ENCODE measurements around the gene MGRN1. TPM values are rescaled to one million over a fixed set of nuclear protein-coding genes. Genes with fewer than 3 reads are reported as not detected.
"Not testable (repeated sequence)": the region's sequence is repeated elsewhere in the genome, so short reads cannot be mapped to it uniquely, and the experiment has no call there.

MGRN1 gene
- polyA plus RNA-seq, 4 donors = 21.1 to 52.1 (median 25.6) TPM

DNA sequence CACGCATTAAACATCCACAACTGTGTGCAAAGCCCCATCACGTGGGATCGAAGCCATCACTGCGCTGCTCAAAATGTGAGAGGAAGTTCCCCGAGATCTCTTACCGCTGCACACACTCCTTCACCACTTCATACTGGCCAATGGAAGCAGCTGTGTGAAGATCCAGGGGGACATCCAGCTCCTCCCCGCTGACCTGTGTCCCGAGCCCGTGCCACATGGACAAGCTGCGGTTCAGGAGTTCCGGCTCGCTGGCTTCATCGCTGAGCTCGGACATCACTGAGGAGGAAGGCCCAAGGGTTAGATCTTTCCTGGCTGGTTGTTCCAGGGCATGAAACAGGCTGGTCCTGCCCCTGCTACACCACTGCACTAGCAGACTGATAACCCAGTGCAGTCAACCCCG is 105.2 kb downstream of the MGRN1 start:
- H3K36me3 ChIP-seq (ENCODE audit: control insufficient read depth in 3 of 3, insufficient read depth in 2 of 3, low read depth in 1 of 3, low read length in 3 of 3) = peaks cover 0 to 42% (median 3%) of the 10 kb centered on the region in 3 donors
- no peak overlapping the region for H3K27ac ChIP-seq (ENCODE audit: low read depth in 1 of 3, low read length in 2 of 3)
- no peak overlapping the region for H3K4me3 ChIP-seq (ENCODE audit: low read depth in 1 of 3, low read length in 3 of 3)
- DNase-seq = no peak
- 93 to 96% (median 95%) methylated on average over 15 of the region's 15 CpGs for WGBS, 3 donors
- no peaks in the 10 kb centered on the region for H3K9me3 ChIP-seq (ENCODE audit: control insufficient read depth in 2 of 2, insufficient read depth in 1 of 2, low read depth in 1 of 2, low read length in 1 of 2)
- H3K4me1 ChIP-seq (ENCODE audit: control insufficient read depth in 3 of 3, insufficient read depth in 2 of 3, low read depth in 1 of 3, low read length in 2 of 3) = peaks cover 0 to under 1% (median 0%) of the 10 kb centered on the region in 3 donors
- no peaks in the 10 kb centered on the region for H3K27me3 ChIP-seq (ENCODE audit: control insufficient read depth in 3 of 3, insufficient read depth in 3 of 3, low read length in 3 of 3)
- no peak for FAIRE-seq

DNA sequence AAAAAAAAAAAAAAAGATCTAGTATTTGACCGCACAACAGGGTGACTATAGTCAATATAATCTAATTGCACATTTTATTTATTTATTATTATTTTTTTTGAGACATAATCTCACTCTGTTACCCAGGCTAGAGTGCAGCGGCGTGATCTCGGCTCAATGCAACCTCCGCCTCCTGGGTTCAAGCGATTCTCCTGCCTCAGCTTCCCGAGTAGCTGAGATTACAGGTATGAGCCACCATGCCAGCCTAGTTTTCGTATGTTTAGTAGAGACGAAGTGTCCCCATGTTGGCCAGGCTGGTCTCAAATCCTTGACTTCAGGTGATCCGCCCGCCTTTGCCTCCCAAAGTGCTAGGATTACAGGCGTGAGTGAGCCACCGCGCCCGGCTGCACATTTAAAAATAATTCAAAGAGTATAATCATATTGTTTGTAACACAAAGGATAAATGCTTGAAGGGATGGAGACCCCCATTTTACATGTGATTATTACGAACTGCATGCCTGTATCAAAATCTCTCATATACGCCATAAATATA is 108.7 kb downstream of the MGRN1 start:
- 30 to 40% (median 31%) methylated on average over 17 of the region's 17 CpGs for WGBS, 3 donors
- peaks cover 0 to 21% (median 2%) of the 10 kb centered on the region in 3 donors for H3K36me3 ChIP-seq (ENCODE audit: control insufficient read depth in 3 of 3, insufficient read depth in 2 of 3, low read depth in 1 of 3, low read length in 3 of 3)
- no peak for FAIRE-seq
- DNase-seq = peak in 1 of 2 donors; percentile 20
- H3K4me1 ChIP-seq (ENCODE audit: control insufficient read depth in 3 of 3, insufficient read depth in 2 of 3, low read depth in 1 of 3, low read length in 2 of 3) = peaks cover 0 to 5% (median 2%) of the 10 kb centered on the region in 3 donors
- H3K27me3 ChIP-seq (ENCODE audit: control insufficient read depth in 3 of 3, insufficient read depth in 3 of 3, low read length in 3 of 3) = no peaks in the 10 kb centered on the region
- peak overlapping the region; percentile 73 to 93 (median 90) for H3K4me3 ChIP-seq (ENCODE audit: low read depth in 1 of 3, low read length in 3 of 3)
- no peak overlapping the region for H3K27ac ChIP-seq (ENCODE audit: low read depth in 1 of 3, low read length in 2 of 3)
- H3K9me3 ChIP-seq (ENCODE audit: control insufficient read depth in 2 of 2, insufficient read depth in 1 of 2, low read depth in 1 of 2, low read length in 1 of 2) = no peaks in the 10 kb centered on the region

DNA sequence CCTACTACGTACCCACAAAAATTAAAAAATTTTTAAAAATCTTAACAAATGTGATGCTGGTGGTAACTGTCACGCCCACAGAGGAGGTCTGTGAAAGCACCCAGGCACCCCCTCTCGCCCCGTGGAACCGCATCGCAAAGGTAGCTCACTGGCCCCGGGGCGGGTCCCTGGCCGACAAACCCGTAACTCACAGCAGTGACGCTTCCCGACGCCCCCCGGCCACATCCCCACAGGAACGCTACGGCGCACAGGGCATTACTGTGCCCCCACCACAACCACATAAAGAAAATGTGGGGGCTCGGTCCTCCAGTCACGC is 109.1 kb downstream of the MGRN1 start:
- peaks cover 0 to 5% (median 2%) of the 10 kb centered on the region in 3 donors for H3K4me1 ChIP-seq (ENCODE audit: control insufficient read depth in 3 of 3, insufficient read depth in 2 of 3, low read depth in 1 of 3, low read length in 2 of 3)
- H3K9me3 ChIP-seq (ENCODE audit: control insufficient read depth in 2 of 2, insufficient read depth in 1 of 2, low read depth in 1 of 2, low read length in 1 of 2) = no peaks in the 10 kb centered on the region
- no peaks in the 10 kb centered on the region for H3K27me3 ChIP-seq (ENCODE audit: control insufficient read depth in 3 of 3, insufficient read depth in 3 of 3, low read length in 3 of 3)
- H3K4me3 ChIP-seq (ENCODE audit: low read depth in 1 of 3, low read length in 3 of 3) = peak overlapping the region; percentile 73 to 93 (median 90)
- FAIRE-seq (no peak), DNase-seq (peak in 1 of 2 donors; percentile 15)
- peak overlapping the region in 2 of 3 donors; percentile 49 to 84 for H3K27ac ChIP-seq (ENCODE audit: low read depth in 1 of 3, low read length in 2 of 3)
- H3K36me3 ChIP-seq (ENCODE audit: control insufficient read depth in 3 of 3, insufficient read depth in 2 of 3, low read depth in 1 of 3, low read length in 3 of 3) = peaks cover 0 to 17% (median 0%) of the 10 kb centered on the region in 3 donors
- 1% methylated on average over 19 of the region's 19 CpGs for WGBS, 3 donors

DNA sequence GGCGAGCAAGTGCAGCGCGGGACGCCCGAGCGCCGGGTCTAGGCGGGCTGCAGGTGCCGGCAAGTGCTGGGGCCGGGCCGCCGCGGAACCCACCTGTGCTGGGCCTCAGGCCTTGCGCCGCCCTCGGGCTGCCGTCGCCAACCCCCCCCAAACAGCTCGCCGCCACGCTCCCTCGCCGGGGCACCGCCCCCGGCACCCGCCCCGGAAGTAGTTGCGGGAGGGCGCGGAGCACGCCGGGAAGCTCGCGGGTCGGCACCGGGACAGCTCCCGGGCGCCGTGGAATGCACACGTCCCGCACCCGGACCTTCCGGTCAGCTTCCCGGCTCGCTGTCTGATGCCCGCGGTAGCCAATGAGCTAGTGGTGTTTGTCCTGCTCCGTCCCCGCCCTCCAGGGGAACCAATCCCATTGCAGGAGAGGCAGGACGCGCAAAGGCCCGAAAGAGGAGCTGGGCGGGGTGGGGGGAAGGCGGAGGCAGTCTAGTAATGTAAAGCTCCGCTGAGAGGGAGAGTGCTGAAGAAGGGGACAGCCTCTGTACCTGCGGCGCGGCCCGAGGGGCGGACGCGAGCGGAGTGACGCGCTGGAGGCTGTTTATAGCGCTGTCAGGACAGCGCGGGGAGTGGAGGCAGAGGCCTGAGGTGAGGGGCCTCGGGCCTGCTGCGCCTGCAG is 109.6 kb downstream of the MGRN1 start, which contains the start of the genes ANKS3 and DNAAF8:
ANKS3 (minus strand) TSS at position 209 of the 667 bp plus-strand sequence. CDS start 4,122 bp downstream, outside the sequence.
DNAAF8 (plus strand) TSS at position 475 of the 667 bp plus-strand sequence. CDS start 1,978 bp downstream, outside the sequence.
- peak; percentile 95 to 98 for DNase-seq
- FAIRE-seq = no peak
- 0% methylated on average over 58 to 70 of the region's 70 CpGs for WGBS, 3 donors

DNA sequence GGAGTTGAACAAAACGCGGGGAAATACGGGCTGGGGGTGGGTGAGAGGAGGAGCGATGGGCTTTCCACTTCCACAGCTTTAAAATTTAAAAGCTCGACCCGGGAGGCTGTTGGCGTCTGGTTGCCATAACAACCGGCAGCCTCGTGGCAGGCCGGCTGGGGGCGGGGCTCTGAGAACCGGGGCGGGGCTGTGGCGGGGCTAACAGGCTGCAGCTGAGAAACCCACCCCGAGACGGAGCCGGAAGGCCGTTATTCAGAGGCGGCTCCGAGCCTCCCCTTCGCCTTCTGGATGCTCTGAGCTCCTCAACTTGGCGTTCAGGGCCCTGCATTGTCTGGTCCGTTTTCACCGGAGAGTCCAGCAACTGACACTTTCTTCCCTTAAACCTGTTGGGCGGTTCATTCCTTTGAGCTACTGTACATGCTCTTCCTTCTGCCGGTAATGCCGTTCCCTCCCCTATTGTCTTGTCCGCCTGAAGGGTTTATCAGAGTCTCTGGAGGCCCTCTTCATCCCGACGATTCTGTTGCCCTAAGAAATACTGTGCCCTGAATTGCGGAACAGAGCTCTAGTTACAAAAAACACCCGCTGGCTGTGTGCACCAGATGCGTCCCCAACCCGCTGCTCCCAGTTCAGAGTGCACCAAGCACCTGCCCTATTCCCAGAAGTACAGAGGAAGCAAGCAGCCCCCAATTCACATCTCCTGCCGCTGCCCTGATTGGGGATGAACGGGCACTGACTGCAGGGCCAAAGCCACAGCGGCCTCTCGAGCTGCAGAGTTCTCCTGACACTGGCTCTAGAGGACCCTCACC is 110.3 kb downstream of the MGRN1 start:
- Histone ChIP-seq H3K9me3 (ENCODE audit: control insufficient read depth in 2 of 2, insufficient read depth in 1 of 2, low read depth in 1 of 2, low read length in 1 of 2) (no peaks in the 10 kb centered on the region), H3K4me3 (ENCODE audit: low read depth in 1 of 3, low read length in 3 of 3) (peak overlapping the region; percentile 73 to 93 (median 90)), H3K27ac (ENCODE audit: low read depth in 1 of 3, low read length in 2 of 3) (peak overlapping the region in 2 of 3 donors; percentile 86 to 88), H3K36me3 (ENCODE audit: control insufficient read depth in 3 of 3, insufficient read depth in 2 of 3, low read depth in 1 of 3, low read length in 3 of 3) (peaks cover 0 to 9% (median 0%) of the 10 kb centered on the region in 3 donors), H3K27me3 (ENCODE audit: control insufficient read depth in 3 of 3, insufficient read depth in 3 of 3, low read length in 3 of 3) (no peaks in the 10 kb centered on the region), H3K4me1 (ENCODE audit: control insufficient read depth in 3 of 3, insufficient read depth in 2 of 3, low read depth in 1 of 3, low read length in 2 of 3) (peaks cover 0 to 5% (median 2%) of the 10 kb centered on the region in 3 donors)
- FAIRE-seq (no peak), DNase-seq (peak; percentile 77 to 88)
- 5 to 10% (median 6%) methylated on average over 34 to 38 of the region's 38 CpGs for WGBS, 3 donors

More for the DNA sequence above, 109.6 kb downstream of the MGRN1 start, which contains the start of the genes ANKS3 and DNAAF8:
- Histone ChIP-seq H3K27ac (ENCODE audit: low read depth in 1 of 3, low read length in 2 of 3) (peak within 1 kb of the TSS; percentile 22 to 88 (median 86)), H3K27me3 (ENCODE audit: control insufficient read depth in 3 of 3, insufficient read depth in 3 of 3, low read length in 3 of 3) (no peaks in the 10 kb centered on the region), H3K4me1 (ENCODE audit: control insufficient read depth in 3 of 3, insufficient read depth in 2 of 3, low read depth in 1 of 3, low read length in 2 of 3) (peaks cover 0 to 5% (median 2%) of the 10 kb centered on the region in 3 donors), H3K9me3 (ENCODE audit: control insufficient read depth in 2 of 2, insufficient read depth in 1 of 2, low read depth in 1 of 2, low read length in 1 of 2) (no peaks in the 10 kb centered on the region), H3K4me3 (ENCODE audit: low read depth in 1 of 3, low read length in 3 of 3) (peak within 1 kb of the TSS; percentile 73 to 93 (median 90)), H3K36me3 (ENCODE audit: control insufficient read depth in 3 of 3, insufficient read depth in 2 of 3, low read depth in 1 of 3, low read length in 3 of 3) (peaks cover 0 to 12% (median 0%) of the 10 kb centered on the region in 3 donors)

DNA sequence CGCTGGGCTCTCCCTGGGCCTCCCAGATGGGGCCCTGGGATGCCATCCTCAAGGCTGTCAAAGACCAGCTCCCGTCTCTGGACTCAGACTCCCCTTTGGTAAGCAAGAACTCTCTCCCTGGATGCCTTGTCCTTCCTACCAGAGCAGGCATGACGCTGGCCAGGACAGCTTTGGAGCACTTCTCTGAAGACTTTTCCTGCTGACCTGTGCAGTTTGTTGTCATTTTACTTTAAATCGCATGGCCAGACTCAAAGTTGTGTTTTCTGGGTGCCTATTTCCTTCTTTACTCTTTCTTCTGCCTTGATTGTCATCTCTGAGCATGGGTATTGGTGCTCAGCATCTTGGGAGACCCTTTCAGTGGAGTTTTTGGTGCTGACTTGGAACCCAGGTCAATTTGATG is 111.9 kb downstream of the MGRN1 start:
- peaks cover 0 to 4% (median 0%) of the 10 kb centered on the region in 3 donors for H3K36me3 ChIP-seq (ENCODE audit: control insufficient read depth in 3 of 3, insufficient read depth in 2 of 3, low read depth in 1 of 3, low read length in 3 of 3)
- DNase-seq = no peak
- no peak for FAIRE-seq
- H3K9me3 ChIP-seq (ENCODE audit: control insufficient read depth in 2 of 2, insufficient read depth in 1 of 2, low read depth in 1 of 2, low read length in 1 of 2) = no peaks in the 10 kb centered on the region
- H3K4me3 ChIP-seq (ENCODE audit: low read depth in 1 of 3, low read length in 3 of 3) = no peak overlapping the region
- no peaks in the 10 kb centered on the region for H3K27me3 ChIP-seq (ENCODE audit: control insufficient read depth in 3 of 3, insufficient read depth in 3 of 3, low read length in 3 of 3)
- WGBS, 3 donors = 85 to 88% (median 86%) methylated on average over 4 of the region's 4 CpGs
- H3K27ac ChIP-seq (ENCODE audit: low read depth in 1 of 3, low read length in 2 of 3) = no peak overlapping the region
- peaks cover 0 to 5% (median 2%) of the 10 kb centered on the region in 3 donors for H3K4me1 ChIP-seq (ENCODE audit: control insufficient read depth in 3 of 3, insufficient read depth in 2 of 3, low read depth in 1 of 3, low read length in 2 of 3)

DNA sequence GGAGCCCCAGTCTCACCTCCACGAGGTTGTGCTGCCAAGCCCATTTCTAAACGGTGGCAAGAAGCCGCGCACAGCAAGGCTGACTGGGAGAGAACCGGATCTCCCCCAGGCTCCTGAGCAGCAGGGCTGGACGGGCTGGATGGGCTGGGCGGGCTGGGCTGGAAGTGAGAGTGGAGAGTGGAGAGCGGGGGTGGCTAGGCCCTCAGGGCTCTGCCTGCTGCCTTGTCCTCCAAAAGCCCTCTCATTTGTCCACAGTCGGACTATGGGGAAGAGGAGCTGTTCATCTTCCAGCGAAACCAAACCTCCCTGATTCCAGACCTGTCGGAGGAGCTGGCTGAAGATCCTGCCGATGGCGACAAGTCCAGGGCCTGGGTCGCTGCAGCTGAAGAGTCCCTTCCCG is 112.9 kb downstream of the MGRN1 start:
- H3K27me3 ChIP-seq (ENCODE audit: control insufficient read depth in 3 of 3, insufficient read depth in 3 of 3, low read length in 3 of 3) = no peaks in the 10 kb centered on the region
- 79 to 85% (median 81%) methylated on average over 14 to 15 of the region's 15 CpGs for WGBS, 3 donors
- H3K4me1 ChIP-seq (ENCODE audit: control insufficient read depth in 3 of 3, insufficient read depth in 2 of 3, low read depth in 1 of 3, low read length in 2 of 3) = peaks cover 0 to 5% (median 2%) of the 10 kb centered on the region in 3 donors
- no peak overlapping the region for H3K27ac ChIP-seq (ENCODE audit: low read depth in 1 of 3, low read length in 2 of 3)
- FAIRE-seq = no peak
- H3K36me3 ChIP-seq (ENCODE audit: control insufficient read depth in 3 of 3, insufficient read depth in 2 of 3, low read depth in 1 of 3, low read length in 3 of 3) = no peaks in the 10 kb centered on the region
- H3K9me3 ChIP-seq (ENCODE audit: control insufficient read depth in 2 of 2, insufficient read depth in 1 of 2, low read depth in 1 of 2, low read length in 1 of 2) = no peaks in the 10 kb centered on the region
- H3K4me3 ChIP-seq (ENCODE audit: low read depth in 1 of 3, low read length in 3 of 3) = no peak overlapping the region
- no peak for DNase-seq

DNA sequence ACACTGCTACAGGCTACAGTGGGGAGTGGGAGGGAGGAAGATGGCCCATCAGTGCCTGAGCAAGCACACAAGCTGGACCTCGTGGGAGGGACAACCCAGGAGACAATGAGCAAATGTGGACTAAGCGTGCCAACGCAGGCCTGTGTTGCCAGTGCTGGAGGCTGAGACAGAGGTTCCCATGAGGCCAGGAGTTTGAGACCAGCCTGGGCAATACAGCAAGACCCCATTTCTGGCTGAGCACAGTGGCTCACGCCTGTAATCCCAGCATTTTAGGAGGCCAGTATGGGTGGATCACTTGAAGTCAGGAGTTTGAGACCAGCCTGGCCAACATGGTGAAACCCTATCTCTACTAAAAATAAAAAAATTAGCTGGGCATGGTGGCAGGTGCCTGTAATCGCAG is 113.7 kb downstream of the MGRN1 start:
- peaks cover 0 to 12% (median 2%) of the 10 kb centered on the region in 3 donors for H3K4me1 ChIP-seq (ENCODE audit: control insufficient read depth in 3 of 3, insufficient read depth in 2 of 3, low read depth in 1 of 3, low read length in 2 of 3)
- not testable (repeated sequence) for H3K36me3 ChIP-seq (ENCODE audit: control insufficient read depth in 3 of 3, insufficient read depth in 2 of 3, low read depth in 1 of 3, low read length in 3 of 3); DNase-seq; H3K9me3 ChIP-seq (ENCODE audit: control insufficient read depth in 2 of 2, insufficient read depth in 1 of 2, low read depth in 1 of 2, low read length in 1 of 2); H3K4me3 ChIP-seq (ENCODE audit: low read depth in 1 of 3, low read length in 3 of 3); H3K27ac ChIP-seq (ENCODE audit: low read depth in 1 of 3, low read length in 2 of 3); H3K27me3 ChIP-seq (ENCODE audit: control insufficient read depth in 3 of 3, insufficient read depth in 3 of 3, low read length in 3 of 3); FAIRE-seq
- WGBS, 3 donors = 75 to 80% (median 78%) methylated on average over 5 of the region's 5 CpGs
